ENCODE results near the gene RGMA.

Gene RGMA

GRCh38 chr15:93001156-93001555, 87.9 kb downstream of the RGMA start:
- Histone ChIP-seq H3K4me3 (ENCODE audit: low read length) (no peak overlapping the region), H3K27ac (ENCODE audit: low read depth, low read length) (no peak overlapping the region), H2BK120ac (ENCODE audit: low read depth, low read length) (no peak overlapping the region), H3K27me3 (ENCODE audit: insufficient read depth, low read length, poor library complexity) (no peaks in the 10 kb centered on the region), H3K4me1 (ENCODE audit: control insufficient read depth, low read depth, low read length) (no peaks in the 10 kb centered on the region), H2AK5ac (ENCODE audit: low read length) (no peak overlapping the region), H3K4ac (ENCODE audit: low read depth, low read length) (no peak overlapping the region), H3K4me2 (ENCODE audit: low read length) (no peak overlapping the region), H3K79me1 (ENCODE audit: low read length) (no peaks in the 10 kb centered on the region), H4K8ac (ENCODE audit: low read depth, low read length) (no peak overlapping the region), H4K5ac (ENCODE audit: low read length) (no peak overlapping the region), H3K9ac (ENCODE audit: low read length) (no peak overlapping the region), H3K23ac (ENCODE audit: low read length) (no peak overlapping the region), H3K79me2 (ENCODE audit: control insufficient read depth, insufficient read depth, low read length) (no peaks in the 10 kb centered on the region), H3K36me3 (ENCODE audit: control insufficient read depth, insufficient read depth, low read length) (peaks cover 15% of the 10 kb centered on the region), H2BK15ac (replicated peaks; ENCODE audit: low read depth) (no peak overlapping the region), H3K56ac (ENCODE audit: low read length) (no peak overlapping the region), H3K18ac (ENCODE audit: low read length) (no peak overlapping the region), H2BK5ac (ENCODE audit: low read length) (no peak overlapping the region)
- WGBS (ENCODE audit: extremely low coverage, insufficient coverage, low lambda C conversion rate) = no CpG with 5 or more reads among the region's 6 CpGs
- no peak for DNase-seq

- H3K36me3 ChIP-seq (ENCODE audit: control insufficient read depth, insufficient read depth, low read length) = peaks cover 12% of the 10 kb centered on the region
- WGBS (ENCODE audit: extremely low coverage, insufficient coverage, low lambda C conversion rate) = no CpG with 5 or more reads among the region's 6 CpGs
These were observed 91.2 kb downstream of the RGMA start for GRCh38 chr15:92997821-92998220.

GRCh38 chr15:92992720-92993119, 96.3 kb downstream of the RGMA start:
- no peaks in the 10 kb centered on the region for H3K79me2 ChIP-seq (ENCODE audit: control insufficient read depth, insufficient read depth, low read length)
- H3K56ac ChIP-seq (ENCODE audit: low read length) = no peak overlapping the region
- H3K18ac ChIP-seq (ENCODE audit: low read length) = no peak overlapping the region
- H3K4ac ChIP-seq (ENCODE audit: low read depth, low read length) = no peak overlapping the region
- H2BK5ac ChIP-seq (ENCODE audit: low read length) = no peak overlapping the region
- H4K5ac ChIP-seq (ENCODE audit: low read length) = no peak overlapping the region
- no peak for DNase-seq
- no peak overlapping the region for H3K4me2 ChIP-seq (ENCODE audit: low read length)
- no peak overlapping the region for H3K23ac ChIP-seq (ENCODE audit: low read length)
- WGBS (ENCODE audit: extremely low coverage, insufficient coverage, low lambda C conversion rate) = no CpG with 5 or more reads among the region's 9 CpGs
- peaks cover 12% of the 10 kb centered on the region for H3K36me3 ChIP-seq (ENCODE audit: control insufficient read depth, insufficient read depth, low read length)
- H2BK120ac ChIP-seq (ENCODE audit: low read depth, low read length) = no peak overlapping the region
- no peak overlapping the region for H3K4me3 ChIP-seq (ENCODE audit: low read length)
- no peaks in the 10 kb centered on the region for H3K4me1 ChIP-seq (ENCODE audit: control insufficient read depth, low read depth, low read length)
- no peak overlapping the region for H2AK5ac ChIP-seq (ENCODE audit: low read length)
- H3K27ac ChIP-seq (ENCODE audit: low read depth, low read length) = no peak overlapping the region
- no peak overlapping the region for H3K9ac ChIP-seq (ENCODE audit: low read length)
- no peaks in the 10 kb centered on the region for H3K27me3 ChIP-seq (ENCODE audit: insufficient read depth, low read length, poor library complexity)
- H2BK15ac ChIP-seq (replicated peaks; ENCODE audit: low read depth) = no peak overlapping the region
- peaks cover 11% of the 10 kb centered on the region for H3K79me1 ChIP-seq (ENCODE audit: low read length)
- no peak overlapping the region for H4K8ac ChIP-seq (ENCODE audit: low read depth, low read length)

More at GRCh38 chr15:92997821-92998220, 91.2 kb downstream of the RGMA start:
- no peak overlapping the region for H4K8ac ChIP-seq (ENCODE audit: low read depth, low read length)
- no peak for DNase-seq
- no peaks in the 10 kb centered on the region for H3K79me2 ChIP-seq (ENCODE audit: control insufficient read depth, insufficient read depth, low read length)
- no peak overlapping the region for H3K27ac ChIP-seq (ENCODE audit: low read depth, low read length)
- H3K56ac ChIP-seq (ENCODE audit: low read length) = no peak overlapping the region
- H2BK120ac ChIP-seq (ENCODE audit: low read depth, low read length) = no peak overlapping the region
- H3K4me3 ChIP-seq (ENCODE audit: low read length) = no peak overlapping the region
- H3K79me1 ChIP-seq (ENCODE audit: low read length) = peaks cover under 1% of the 10 kb centered on the region
- no peak overlapping the region for H4K5ac ChIP-seq (ENCODE audit: low read length)
- no peak overlapping the region for H2BK15ac ChIP-seq (replicated peaks; ENCODE audit: low read depth)
- H3K18ac ChIP-seq (ENCODE audit: low read length) = no peak overlapping the region
- H3K4me1 ChIP-seq (ENCODE audit: control insufficient read depth, low read depth, low read length) = no peaks in the 10 kb centered on the region
- no peak overlapping the region for H2BK5ac ChIP-seq (ENCODE audit: low read length)
- H3K4ac ChIP-seq (ENCODE audit: low read depth, low read length) = no peak overlapping the region
- no peaks in the 10 kb centered on the region for H3K27me3 ChIP-seq (ENCODE audit: insufficient read depth, low read length, poor library complexity)
- no peak overlapping the region for H3K23ac ChIP-seq (ENCODE audit: low read length)
- no peak overlapping the region for H3K4me2 ChIP-seq (ENCODE audit: low read length)
- H3K9ac ChIP-seq (ENCODE audit: low read length) = no peak overlapping the region
- no peak overlapping the region for H2AK5ac ChIP-seq (ENCODE audit: low read length)

GRCh38 chr15:92990031-92990430, 99.0 kb downstream of the RGMA start:
- H3K4ac ChIP-seq (ENCODE audit: low read depth, low read length) = no peak overlapping the region
- no peak overlapping the region for H3K9ac ChIP-seq (ENCODE audit: low read length)
- no peak overlapping the region for H3K4me3 ChIP-seq (ENCODE audit: low read length)
- H4K8ac ChIP-seq (ENCODE audit: low read depth, low read length) = no peak overlapping the region
- no peak overlapping the region for H3K56ac ChIP-seq (ENCODE audit: low read length)
- no peak overlapping the region for H3K27ac ChIP-seq (ENCODE audit: low read depth, low read length)
- H3K4me1 ChIP-seq (ENCODE audit: control insufficient read depth, low read depth, low read length) = no peaks in the 10 kb centered on the region
- no peak overlapping the region for H3K23ac ChIP-seq (ENCODE audit: low read length)
- H3K4me2 ChIP-seq (ENCODE audit: low read length) = no peak overlapping the region
- H2BK120ac ChIP-seq (ENCODE audit: low read depth, low read length) = no peak overlapping the region
- H2BK15ac ChIP-seq (replicated peaks; ENCODE audit: low read depth) = no peak overlapping the region
- DNase-seq = no peak
- WGBS (ENCODE audit: extremely low coverage, insufficient coverage, low lambda C conversion rate) = no CpG with 5 or more reads among the region's 2 CpGs
- no peak overlapping the region for H2AK5ac ChIP-seq (ENCODE audit: low read length)
- peaks cover 15% of the 10 kb centered on the region for H3K36me3 ChIP-seq (ENCODE audit: control insufficient read depth, insufficient read depth, low read length)
- no peaks in the 10 kb centered on the region for H3K27me3 ChIP-seq (ENCODE audit: insufficient read depth, low read length, poor library complexity)
- no peak overlapping the region for H4K5ac ChIP-seq (ENCODE audit: low read length)
- H3K79me1 ChIP-seq (ENCODE audit: low read length) = peaks cover 11% of the 10 kb centered on the region
- no peak overlapping the region for H2BK5ac ChIP-seq (ENCODE audit: low read length)
- H3K18ac ChIP-seq (ENCODE audit: low read length) = no peak overlapping the region
- H3K79me2 ChIP-seq (ENCODE audit: control insufficient read depth, insufficient read depth, low read length) = no peaks in the 10 kb centered on the region

- Histone ChIP-seq H3K27ac (ENCODE audit: low read depth, low read length) (no peak overlapping the region), H3K18ac (ENCODE audit: low read length) (no peak overlapping the region), H2BK120ac (ENCODE audit: low read depth, low read length) (no peak overlapping the region), H3K4ac (ENCODE audit: low read depth, low read length) (no peak overlapping the region), H2BK15ac (replicated peaks; ENCODE audit: low read depth) (no peak overlapping the region), H3K4me2 (ENCODE audit: low read length) (no peak overlapping the region), H4K5ac (ENCODE audit: low read length) (no peak overlapping the region), H3K23ac (ENCODE audit: low read length) (no peak overlapping the region), H4K8ac (ENCODE audit: low read depth, low read length) (no peak overlapping the region), H3K79me1 (ENCODE audit: low read length) (peaks cover 11% of the 10 kb centered on the region), H3K4me3 (ENCODE audit: low read length) (no peak overlapping the region), H3K27me3 (ENCODE audit: insufficient read depth, low read length, poor library complexity) (no peaks in the 10 kb centered on the region), H3K9ac (ENCODE audit: low read length) (no peak overlapping the region), H3K4me1 (ENCODE audit: control insufficient read depth, low read depth, low read length) (no peaks in the 10 kb centered on the region), H2AK5ac (ENCODE audit: low read length) (no peak overlapping the region), H3K79me2 (ENCODE audit: control insufficient read depth, insufficient read depth, low read length) (no peaks in the 10 kb centered on the region), H3K56ac (ENCODE audit: low read length) (no peak overlapping the region), H2BK5ac (ENCODE audit: low read length) (no peak overlapping the region), H3K36me3 (ENCODE audit: control insufficient read depth, insufficient read depth, low read length) (peaks cover 15% of the 10 kb centered on the region)
- no CpG with 5 or more reads among the region's 2 CpGs for WGBS (ENCODE audit: extremely low coverage, insufficient coverage, low lambda C conversion rate)
- no peak for DNase-seq
These were observed 99.5 kb downstream of the RGMA start for GRCh38 chr15:92989470-92989869.

All from mesendoderm (in vitro differentiated cells).